ENCODE measurements around the gene IQSEC3.
"Not testable (repeated sequence)": the region's sequence is repeated elsewhere in the genome, so short reads cannot be mapped to it uniquely, and the experiment has no call there.

Gene IQSEC3

GRCh38 chr12:52902-53734, 13.4 kb upstream of the IQSEC3 start:
- not testable (repeated sequence) for DNase-seq (ENCODE audit: low read depth in 2 of 2)

GRCh38 chr12:53735-54730, 12.5 kb upstream of the IQSEC3 start:
- DNase-seq (ENCODE audit: low read depth in 2 of 2), result no peak

GRCh38 chr12:54750-55535, 11.6 kb upstream of the IQSEC3 start:
- DNase-seq (ENCODE audit: low read depth in 2 of 2), result no peak

- DNase-seq (ENCODE audit: low read depth in 2 of 2), result no peak
These were observed 9.8 kb upstream of the IQSEC3 start for GRCh38 chr12:56683-57346.

GRCh38 chr12:57539-57938, 9.0 kb upstream of the IQSEC3 start:
- no peak for DNase-seq (ENCODE audit: low read depth in 2 of 2)

- DNase-seq (ENCODE audit: low read depth in 2 of 2), result no peak
These were observed 7.7 kb upstream of the IQSEC3 start for GRCh38 chr12:58832-59231.

- not testable (repeated sequence) for DNase-seq (ENCODE audit: low read depth in 2 of 2)
These were observed 4.7 kb upstream of the IQSEC3 start for GRCh38 chr12:61845-62244.

GRCh38 chr12:65491-66063, 990 bp upstream of the IQSEC3 start:
- not testable (repeated sequence) for DNase-seq (ENCODE audit: low read depth in 2 of 2)

GRCh38 chr12:66782-67504, 376 bp downstream of the IQSEC3 start:
- not testable (repeated sequence) for DNase-seq (ENCODE audit: low read depth in 2 of 2)

- not testable (repeated sequence) for DNase-seq (ENCODE audit: low read depth in 2 of 2)
These were observed 3.1 kb downstream of the IQSEC3 start for GRCh38 chr12:69677-70076.

- not testable (repeated sequence) for DNase-seq (ENCODE audit: low read depth in 2 of 2)
These were observed 4.0 kb downstream of the IQSEC3 start for GRCh38 chr12:70541-70940.

GRCh38 chr12:72018-72417, 5.5 kb downstream of the IQSEC3 start:
- DNase-seq (ENCODE audit: low read depth in 2 of 2), result not testable (repeated sequence)

- DNase-seq (ENCODE audit: low read depth in 2 of 2), result not testable (repeated sequence)
These were observed 8.0 kb downstream of the IQSEC3 start for GRCh38 chr12:74420-75190.

- not testable (repeated sequence) for DNase-seq (ENCODE audit: low read depth in 2 of 2)
These were observed 9.0 kb downstream of the IQSEC3 start for GRCh38 chr12:75541-75940.

GRCh38 chr12:76102-76501, 9.5 kb downstream of the IQSEC3 start:
- not testable (repeated sequence) for DNase-seq (ENCODE audit: low read depth in 2 of 2)

GRCh38 chr12:76551-76950, 10.0 kb downstream of the IQSEC3 start:
- not testable (repeated sequence) for DNase-seq (ENCODE audit: low read depth in 2 of 2)

GRCh38 chr12:77101-77719, 10.6 kb downstream of the IQSEC3 start:
- DNase-seq (ENCODE audit: low read depth in 2 of 2), result not testable (repeated sequence)

- not testable (repeated sequence) for DNase-seq (ENCODE audit: low read depth in 2 of 2)
These were observed 11.3 kb downstream of the IQSEC3 start for GRCh38 chr12:77769-78383.

Data from fibroblast of skin of left biceps (primary cell).